ENCODE results near the gene MAPKBP1. TPM values are rescaled to one million over a fixed set of nuclear protein-coding genes. Genes with fewer than 3 reads are reported as not detected.
A peak's percentile ranks its signal among the peaks of the same experiment; 100 is the strongest.
"Not testable (repeated sequence)": the region's sequence is repeated elsewhere in the genome, so short reads cannot be mapped to it uniquely, and the experiment has no call there.

MAPKBP1 gene
- total RNA-seq, 1 donor from 2014 or later: 15.6 TPM

- DNase-seq (ENCODE audit: low spot score): no peak
- intact Hi-C loops (cut with DNase I): no loop called here
These were observed 48.2 kb downstream of the MAPKBP1 start for GRCh38 chr15:41822471-41822870.

DNA sequence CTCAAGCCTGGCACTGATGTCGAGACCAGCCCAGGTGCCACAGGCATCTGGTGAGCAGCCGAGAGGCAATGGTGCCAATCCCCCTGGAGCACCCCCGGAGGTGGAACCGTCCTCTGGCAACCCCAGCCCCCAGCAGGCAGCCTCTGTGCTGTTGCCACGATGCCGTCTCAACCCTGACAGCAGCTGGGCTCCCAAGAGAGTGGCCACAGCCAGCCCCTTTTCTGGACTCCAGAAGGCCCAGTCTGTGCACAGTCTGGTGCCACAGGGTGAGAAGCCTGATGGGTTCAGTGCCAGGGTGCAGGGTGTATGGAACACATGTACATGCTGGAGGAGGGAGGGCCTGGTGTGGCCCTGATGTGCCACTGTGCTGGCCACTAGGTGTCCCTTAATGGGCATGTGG, 48.7 kb downstream of the MAPKBP1 start:
- intact Hi-C loops (cut with DNase I): no loop called here
- no peak for DNase-seq (ENCODE audit: low spot score)

GRCh38 chr15:41823502-41823901, 49.2 kb downstream of the MAPKBP1 start:
- DNase-seq (ENCODE audit: low spot score): no peak
- intact Hi-C loops (cut with DNase I): no loop called here

DNA sequence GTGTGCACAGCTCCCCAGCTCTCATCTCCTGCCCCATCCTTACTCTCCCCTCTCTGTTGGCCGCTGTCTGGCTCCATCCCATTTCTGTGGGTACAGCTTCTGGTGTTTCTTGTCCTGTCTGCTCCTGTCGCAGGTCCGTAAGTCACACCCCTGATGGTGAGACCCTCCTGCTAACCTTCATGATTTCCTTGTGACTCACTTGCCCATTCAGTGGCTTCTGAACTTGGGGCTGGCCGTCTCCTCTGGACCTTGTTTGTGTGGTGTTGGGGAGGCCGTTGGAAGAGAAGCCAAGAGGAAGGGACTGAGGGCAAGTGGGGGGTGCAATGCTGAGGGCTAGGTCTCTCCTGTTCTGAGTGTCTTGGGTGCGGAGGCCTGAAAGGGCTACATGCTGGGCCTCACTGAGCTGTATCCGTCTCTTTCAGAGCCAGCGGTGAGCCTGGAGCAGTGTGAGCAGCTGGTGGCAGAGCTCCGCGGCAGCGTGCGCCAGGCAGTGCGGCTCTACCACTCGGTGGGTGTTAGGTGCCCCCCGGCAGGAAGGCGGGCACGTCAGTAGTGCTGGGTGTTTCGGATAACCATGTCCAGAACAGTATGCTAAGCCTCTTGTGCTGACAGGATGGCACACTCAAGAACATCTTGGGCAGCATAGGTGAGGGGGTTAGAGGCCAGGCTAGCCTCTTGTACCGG, 49.9 kb downstream of the MAPKBP1 start:
- intact Hi-C loops (cut with DNase I): no loop called here
- no peak for DNase-seq (ENCODE audit: low spot score)

- intact Hi-C loops (cut with DNase I): loop anchor here (5.0 kb wide), 2 partner anchors 67 to 232 kb away; partner anchors contain the start of gene SPTBN5
- no peak for DNase-seq (ENCODE audit: low spot score)
These were observed 50.9 kb downstream of the MAPKBP1 start for GRCh38 chr15:41825145-41825544.

- intact Hi-C loops (cut with DNase I): loop anchor here (5.0 kb wide), 2 partner anchors 66 to 231 kb away; partner anchors contain the start of gene SPTBN5
- DNase-seq (ENCODE audit: low spot score): no peak
These were observed 51.6 kb downstream of the MAPKBP1 start for GRCh38 chr15:41825572-41826535.

DNA sequence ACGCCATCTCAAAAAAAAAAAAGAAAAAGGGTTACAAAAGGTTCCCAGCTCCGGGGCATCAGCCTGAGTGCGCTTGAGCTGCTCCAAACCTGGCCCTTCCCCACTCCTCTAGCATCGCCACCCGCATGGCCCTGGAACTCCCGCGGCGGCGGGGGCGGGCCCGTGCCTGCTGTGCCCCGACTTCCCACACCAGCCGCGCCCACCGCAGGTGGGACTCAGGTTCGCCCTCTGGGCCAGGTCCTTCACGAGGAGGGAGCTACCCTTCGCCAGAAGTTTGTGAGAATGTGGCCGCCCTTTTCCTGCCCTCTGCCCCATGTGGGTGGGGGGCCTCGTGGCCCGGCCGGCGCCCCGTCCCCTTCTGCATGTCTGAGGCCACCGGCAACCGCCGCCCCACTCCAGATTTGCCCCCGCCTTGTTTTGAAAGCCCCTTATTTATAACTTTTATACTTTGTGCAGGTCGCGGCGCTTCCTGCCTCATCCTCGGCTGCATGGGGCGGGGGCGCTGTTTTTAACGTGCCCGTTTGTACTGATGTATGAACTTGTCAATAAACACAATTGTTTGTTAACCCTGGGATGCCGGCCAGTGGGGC, 53.1 kb downstream of the MAPKBP1 start:
- no peak for DNase-seq (ENCODE audit: low spot score)
- intact Hi-C loops (cut with DNase I): loop anchor here (5.0 kb wide), 2 partner anchors 65 to 230 kb away; partner anchors contain the start of gene SPTBN5

DNA sequence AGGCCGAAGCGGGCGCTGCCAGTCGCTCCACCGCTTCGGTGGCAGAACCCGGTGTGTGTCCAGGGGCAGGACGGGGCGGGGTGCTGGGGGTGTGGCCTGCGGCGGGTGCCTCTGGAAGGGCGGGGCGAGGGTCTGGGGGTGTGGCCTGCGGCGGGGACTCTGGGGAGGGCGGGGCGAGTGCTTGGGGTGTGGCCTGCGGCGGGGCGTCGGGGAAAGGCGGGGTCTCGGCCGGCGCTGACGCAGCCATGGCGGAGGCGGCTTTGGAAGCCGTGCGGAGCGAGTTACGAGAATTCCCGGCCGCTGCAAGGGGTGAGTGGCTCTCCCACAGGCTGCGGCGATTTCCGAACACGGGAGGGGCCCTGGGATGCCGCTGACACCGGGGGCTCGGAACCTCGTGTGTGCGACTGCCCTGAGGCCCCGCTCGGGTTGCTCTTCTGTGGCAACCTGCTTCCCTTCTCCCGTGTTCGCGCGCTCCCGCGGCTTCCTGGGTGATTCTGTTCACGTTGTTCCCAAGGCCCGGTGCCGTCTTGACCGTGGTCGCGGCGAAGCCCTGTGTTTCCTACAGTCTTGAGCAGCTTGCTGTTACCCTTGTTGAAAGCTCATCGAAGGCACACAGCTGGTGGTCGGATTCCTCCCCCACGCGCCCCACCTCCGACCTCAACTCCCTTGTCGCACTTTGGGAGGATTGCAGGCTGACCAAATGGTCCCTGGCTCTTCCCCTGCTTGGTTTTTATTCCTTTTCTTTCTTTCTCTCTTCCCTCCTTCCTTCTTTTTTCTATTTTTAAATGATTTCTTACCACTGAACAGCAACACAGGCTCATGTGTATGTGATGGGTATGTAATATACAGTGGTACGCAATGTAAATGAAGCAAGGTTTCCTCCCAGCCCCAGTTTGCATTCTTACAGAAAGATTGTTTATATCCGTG, 53.9 kb downstream of the MAPKBP1 start, which contains the start of gene JMJD7:
Gene JMJD7, plus strand, starts transcription at position 213 of the 927 bp plus-strand sequence. Its CDS starts 33 bp downstream, at position 246.
- intact Hi-C loops (cut with DNase I): loop anchor here (5.0 kb wide), 2 partner anchors 64 to 229 kb away; partner anchors contain the start of gene SPTBN5
- DNase-seq (ENCODE audit: low spot score): peak; percentile 99

- intact Hi-C loops (cut with DNase I): loop anchor here (5.0 kb wide), 2 partner anchors 64 to 229 kb away; partner anchors contain the start of gene SPTBN5
- no peak for DNase-seq (ENCODE audit: low spot score)
These were observed 54.5 kb downstream of the MAPKBP1 start for GRCh38 chr15:41828807-41829141.

DNA sequence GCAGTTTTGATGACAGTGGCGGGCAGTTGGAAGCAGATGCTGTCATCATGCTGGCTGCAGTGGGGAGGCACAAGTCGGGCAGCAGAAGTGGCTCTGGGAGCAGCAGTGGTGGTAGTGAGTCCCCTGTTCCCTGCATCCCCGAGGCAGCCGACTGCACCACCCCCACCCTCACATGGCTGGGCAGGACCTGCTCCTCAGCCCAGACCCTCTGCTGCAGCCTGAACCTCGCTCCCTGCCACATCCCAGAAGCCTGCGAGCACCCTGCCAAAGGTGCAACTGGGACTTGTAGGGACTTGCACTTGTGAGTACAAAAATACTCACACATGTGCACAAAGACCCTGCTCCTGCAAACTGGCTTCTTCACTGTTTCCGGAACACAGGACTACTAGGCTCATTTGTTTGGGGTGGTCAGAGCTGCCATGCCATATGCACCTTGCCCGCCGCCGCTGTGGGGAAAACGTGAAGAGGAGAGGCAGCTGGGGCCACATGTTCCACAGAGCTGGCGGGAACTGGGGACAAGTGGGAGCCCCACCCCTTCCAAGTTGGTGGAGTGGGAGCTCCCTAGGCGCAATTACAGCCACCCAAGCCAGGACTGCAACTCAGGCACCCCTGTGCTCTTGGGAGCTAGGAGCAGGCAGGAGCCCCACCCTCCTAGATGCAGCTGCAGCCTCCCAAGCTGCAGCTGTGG, 55.8 kb downstream of the MAPKBP1 start:
- DNase-seq (ENCODE audit: low spot score): no peak

DNA sequence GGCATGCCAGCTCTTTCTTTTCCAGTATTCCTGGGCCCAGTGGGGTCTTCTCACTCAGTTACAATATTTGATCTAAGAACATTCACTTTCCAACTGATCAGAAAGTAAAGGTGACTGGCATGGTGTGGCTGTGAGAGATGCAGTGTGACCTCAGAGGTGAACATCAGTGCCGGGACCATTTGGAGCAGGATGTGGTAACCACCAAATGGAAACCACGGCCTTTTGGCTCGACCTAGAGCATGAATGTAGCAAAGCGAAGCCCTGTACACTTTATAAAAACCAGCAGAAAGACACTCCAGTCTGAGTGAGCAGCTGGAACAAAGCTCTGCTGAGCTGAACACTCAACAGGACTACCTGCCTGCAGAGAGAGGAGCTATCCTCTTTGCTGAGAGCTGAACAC, 57.0 kb downstream of the MAPKBP1 start:
- intact Hi-C loops (cut with DNase I): loop anchor here (5.0 kb wide), 1 partner anchor 151 kb away; no protein-coding TSS in a partner anchor
- DNase-seq (ENCODE audit: low spot score): not testable (repeated sequence)

More for the DNA sequence above, 55.8 kb downstream of the MAPKBP1 start:
- intact Hi-C loops (cut with DNase I): loop anchor here (5.0 kb wide), 3 partner anchors 62 to 227 kb away; partner anchors contain the start of gene SPTBN5

GRCh38 chr15:41832208-41832607, 57.9 kb downstream of the MAPKBP1 start:
- no peak for DNase-seq (ENCODE audit: low spot score)
- intact Hi-C loops (cut with DNase I): loop anchor here (5.0 kb wide), 1 partner anchor 150 kb away; no protein-coding TSS in a partner anchor

DNA sequence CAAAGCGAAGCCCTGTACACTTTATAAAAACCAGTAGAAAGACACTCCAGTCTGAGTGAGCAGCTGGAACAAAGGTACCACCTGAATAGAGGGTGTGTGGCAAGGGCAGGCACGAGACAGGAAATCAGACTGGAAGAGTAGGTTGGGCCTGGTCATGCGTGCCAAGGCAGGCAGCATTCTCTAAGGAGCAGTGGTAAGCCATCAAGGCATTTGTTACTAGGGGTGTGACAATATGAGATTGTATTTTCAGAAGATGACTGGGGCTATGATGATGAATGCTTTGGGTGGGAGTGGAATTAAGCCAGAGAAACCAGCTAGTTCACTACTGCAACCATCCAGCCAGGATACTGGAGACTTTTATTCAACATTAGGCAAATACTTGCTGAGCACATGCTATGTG, 58.6 kb downstream of the MAPKBP1 start:
- intact Hi-C loops (cut with DNase I): loop anchor here (5.0 kb wide), 1 partner anchor 149 kb away; no protein-coding TSS in a partner anchor
- DNase-seq (ENCODE audit: low spot score): no peak

DNA sequence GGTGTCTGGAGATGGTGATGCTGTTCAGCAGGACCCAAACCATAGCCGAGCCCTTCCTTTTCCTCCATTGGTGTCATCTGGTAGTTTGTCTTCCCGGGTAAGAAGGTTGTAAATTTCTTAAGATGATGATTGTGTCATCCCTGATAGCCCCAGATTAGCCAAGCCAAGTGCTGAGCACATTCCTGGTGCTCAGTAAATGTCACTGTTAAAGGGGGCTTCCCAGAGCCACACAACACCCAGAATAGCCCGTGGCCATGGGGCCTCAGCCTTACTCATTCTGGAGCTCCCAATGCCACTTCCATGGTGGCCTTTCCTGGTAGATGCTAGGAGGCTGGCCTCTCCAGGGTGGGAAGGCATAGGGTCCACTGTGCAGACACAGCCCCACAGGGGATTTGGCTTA, 59.8 kb downstream of the MAPKBP1 start:
- DNase-seq (ENCODE audit: low spot score): no peak
- intact Hi-C loops (cut with DNase I): loop anchor here (5.0 kb wide), 1 partner anchor 148 kb away; no protein-coding TSS in a partner anchor

DNA sequence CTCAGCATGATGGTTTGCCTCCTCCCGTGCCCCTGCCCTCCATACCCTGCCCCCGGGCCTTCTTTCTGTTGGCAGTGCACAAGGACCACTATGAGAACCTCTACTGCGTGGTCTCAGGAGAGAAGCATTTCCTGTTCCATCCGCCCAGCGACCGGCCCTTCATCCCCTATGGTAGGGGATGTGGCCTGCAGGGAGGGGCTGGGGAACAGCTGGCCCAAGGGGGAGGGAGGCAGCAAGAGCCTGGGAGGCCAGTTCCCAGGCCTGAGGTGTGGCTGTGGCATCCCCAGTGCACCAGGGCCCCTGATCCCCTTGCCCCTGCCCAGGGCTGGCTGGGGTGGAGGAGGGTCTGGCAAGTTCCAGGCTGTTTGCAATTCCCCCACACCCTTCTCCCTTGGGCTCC, 61.8 kb downstream of the MAPKBP1 start:
- no peak for DNase-seq (ENCODE audit: low spot score)
- intact Hi-C loops (cut with DNase I): no loop called here

DNA sequence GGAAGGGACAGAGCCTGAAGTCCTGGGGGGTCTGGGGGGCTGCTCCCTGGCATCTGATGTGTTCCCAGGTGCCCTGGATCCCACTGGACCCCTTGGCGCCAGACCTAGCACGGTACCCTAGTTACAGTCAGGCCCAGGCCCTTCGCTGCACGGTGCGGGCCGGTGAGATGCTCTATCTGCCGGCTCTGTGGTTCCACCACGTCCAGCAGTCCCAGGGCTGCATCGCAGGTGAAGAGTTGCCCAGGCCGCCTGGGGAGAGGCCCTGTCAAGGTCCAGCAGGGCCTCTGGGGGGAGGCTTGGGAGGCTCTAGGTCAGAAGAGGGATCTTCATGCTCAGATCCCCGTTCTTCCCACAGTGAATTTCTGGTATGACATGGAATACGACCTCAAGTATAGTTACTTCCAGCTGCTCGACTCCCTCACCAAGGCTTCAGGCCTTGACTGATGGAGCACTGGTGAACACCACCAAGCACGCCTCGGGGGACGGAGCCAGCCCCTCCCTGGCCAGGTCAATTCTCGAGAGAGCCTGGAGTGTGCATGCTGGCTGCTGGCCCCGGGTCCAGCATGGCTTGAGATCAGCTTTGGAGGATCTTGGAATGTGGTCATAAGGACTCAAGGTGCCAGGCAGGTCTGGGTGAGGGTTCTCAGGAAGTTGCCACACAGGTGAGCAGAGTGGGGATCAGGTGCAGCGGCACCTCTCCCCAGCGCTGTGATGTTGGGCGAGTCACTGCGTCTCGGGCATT, 62.6 kb downstream of the MAPKBP1 start:
- DNase-seq (ENCODE audit: low spot score): no peak
- intact Hi-C loops (cut with DNase I): no loop called here

GRCh38 chr15:41838400-41838897, 64.2 kb downstream of the MAPKBP1 start, which contains the start of gene PLA2G4B:
Gene PLA2G4B (plus strand): TSS chr15:41838847. CDS start chr15:41838914, 67 bp downstream.
- intact Hi-C loops (cut with DNase I): no loop called here
- DNase-seq (ENCODE audit: low spot score): no peak

Data from cardiac septum (tissue), 1 donor.